Mucosa of descending colon (tissue), 3 donors: ENCODE measurements around the gene S100A13. TPM values are rescaled to one million over a fixed set of nuclear protein-coding genes. Genes with fewer than 3 reads are reported as not detected.
A peak's percentile ranks its signal among the peaks of the same experiment; 100 is the strongest.

Experiments used
- ATAC-seq: fragments of 200-7000 bp; cut with Tn5 transposase; one replicate; pipeline ENCODE4 v1.9.1; 2020; ENCODE audit warnings: mild to moderate bottlenecking, moderate library complexity
- DNase-seq, 3 donors: peaks; one replicate each; pipeline ENCODE4 v3.0.0-alpha.2; 2020
- H3K36me3 ChIP-seq: fragments of 200-600 bp; one replicate; pipeline ENCODE4 v1.8.0; 2021; ENCODE audit warnings: low read depth, mild to moderate bottlenecking
- H3K4me1 ChIP-seq: fragments of 200-600 bp; one replicate; pipeline ENCODE4 v1.8.0; 2021; ENCODE audit warnings: low read depth, mild to moderate bottlenecking
- H3K4me3 ChIP-seq: fragments of 200-600 bp; one replicate; pipeline ENCODE4 v1.8.0; 2021; ENCODE audit warnings: mild to moderate bottlenecking
- H3K9me3 ChIP-seq: fragments of 200-600 bp; one replicate; pipeline ENCODE4 v1.8.0; 2021; ENCODE audit warnings: mild to moderate bottlenecking
- CTCF ChIP-seq: fragments of 200-600 bp; IDR thresholded peaks from one replicate; pipeline ENCODE4 v1.8.0; 2022; ENCODE audit warnings: antibody characterized with exemption, mild to moderate bottlenecking
- intact Hi-C, 2 donors: fragments of 100-400 bp; cut with DNase I in 1 of 2; cut with micrococcal nuclease in 1 of 2; formaldehyde crosslinking; loops; one replicate each; pipeline versions ENCODE4 v1.11.0 to v1.11.1; 2022; cut with DNase I, micrococcal nuclease
- total RNA-seq, 3 donors: library from RNA; stranded (reverse); fragmentation: NEBNext Ultra II Directional in 2 of 3; extraction: Animal tissue kit (Norgen Biotek cat#: 25700) in 2 of 3; gene quantifications; one replicate each; pipeline versions ENCODE4 v1.2.1 to v1.2.4, GENCODE V29; 2021 to 2023
- donor health status: DM: no; HTN: no; CAD: no; lungs with moderate emphysema.
- donor health status: DM: no; HTN: no; CAD: no.
- donor health status: DM: no; HTN: yes; CAD: no.

The S100A13 gene
- total RNA-seq, 3 donors from 2014 or later: 42.3 to 102 (median 43.9) TPM

- Histone ChIP-seq H3K9me3 (no peaks in the 10 kb centered on the region), H3K4me3 (no peak overlapping the region), H3K4me1 (peaks cover 21% of the 10 kb centered on the region), H3K36me3 (no peaks in the 10 kb centered on the region)
- DNase-seq: peak in 2 of 3 donors; percentile 32 to 46
- no peak for ATAC-seq
- intact Hi-C loops: no loop called here
- no peak for TF ChIP-seq CTCF
These were observed 1.5 kb upstream of the S100A13 start for GRCh38 chr1:153628638-153629342.

- no peaks in the 10 kb centered on the region for H3K9me3 ChIP-seq
- no peak for TF ChIP-seq CTCF
- H3K4me1 ChIP-seq: peaks cover 17% of the 10 kb centered on the region
- ATAC-seq: peak; percentile 4
- H3K36me3 ChIP-seq: no peaks in the 10 kb centered on the region
- DNase-seq: peak in 2 of 3 donors; percentile 56 to 71
- H3K4me3 ChIP-seq: peak within 1 kb of the TSS; percentile 17
- intact Hi-C loops: no loop called here
These were observed 666 bp upstream of the S100A13 start, which contains the start of gene S100A1 for GRCh38 chr1:153627715-153628626. Gene S100A1 (plus strand): TSS chr1:153628434. CDS start chr1:153630522, 2,088 bp downstream.

- Histone ChIP-seq H3K4me3 (peak overlapping the region; percentile 17), H3K4me1 (peaks cover 16% of the 10 kb centered on the region), H3K9me3 (no peaks in the 10 kb centered on the region), H3K36me3 (no peaks in the 10 kb centered on the region)
- no peak for TF ChIP-seq CTCF
- ATAC-seq (no peak), DNase-seq (no peak)
- intact Hi-C loops: no loop called here
These were observed 815 bp downstream of the S100A13 start for GRCh38 chr1:153626477-153626903.

- intact Hi-C loops: no loop called here
- DNase-seq: peak in 1 of 3 donors; percentile 19
- no peak for ATAC-seq
- Histone ChIP-seq H3K9me3 (no peaks in the 10 kb centered on the region), H3K4me1 (peaks cover 8% of the 10 kb centered on the region), H3K36me3 (no peaks in the 10 kb centered on the region), H3K4me3 (no peak overlapping the region)
- TF ChIP-seq CTCF: no peak
These were observed 2.2 kb downstream of the S100A13 start for GRCh38 chr1:153624965-153625611.

GRCh38 chr1:153623101-153623500 is 4.2 kb downstream of the S100A13 start:
- no peak for DNase-seq
- peaks cover 8% of the 10 kb centered on the region for H3K4me1 ChIP-seq
- no peak for ATAC-seq
- intact Hi-C loops: no loop called here
- H3K36me3 ChIP-seq: no peaks in the 10 kb centered on the region
- no peak for TF ChIP-seq CTCF
- H3K4me3 ChIP-seq: no peak overlapping the region
- no peaks in the 10 kb centered on the region for H3K9me3 ChIP-seq
